ENCODE results near the gene SLAMF1. TPM values are rescaled to one million over a fixed set of nuclear protein-coding genes. Genes with fewer than 3 reads are reported as not detected.
"Not testable (repeated sequence)": the region's sequence is repeated elsewhere in the genome, so short reads cannot be mapped to it uniquely, and the experiment has no call there.

Gene SLAMF1
- total RNA-seq, 1 donor from 2014 or later = not detected

DNA sequence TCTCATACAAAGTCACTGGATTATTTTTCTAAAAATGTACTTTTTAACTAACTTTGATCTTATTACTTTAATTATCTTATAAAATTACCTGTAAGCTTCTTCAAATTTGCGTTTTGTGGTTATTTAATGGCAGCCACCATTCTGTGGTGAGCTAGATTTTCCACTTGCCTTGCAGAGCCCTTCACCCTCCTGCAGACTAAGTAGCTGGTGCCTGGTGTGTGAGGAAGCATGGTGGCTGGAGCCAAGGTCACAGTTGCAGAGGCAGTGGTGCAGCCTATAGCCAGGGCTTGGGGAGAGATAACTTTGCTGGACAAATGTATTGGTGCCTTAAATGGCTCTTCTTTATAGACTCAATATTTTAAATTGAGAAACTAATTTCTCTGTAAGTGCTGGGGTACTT is 56.4 kb downstream of the SLAMF1 start:
- Mint-ChIP-seq H3K36me3 (ENCODE audit: low read depth, unreplicated experiment) (no peaks in the 10 kb centered on the region), H3K9me3 (ENCODE audit: unreplicated experiment) (peaks cover 12% of the 10 kb centered on the region), H3K4me1 (ENCODE audit: low read depth, unreplicated experiment) (no peaks in the 10 kb centered on the region), H3K4me3 (ENCODE audit: unreplicated experiment) (no peak overlapping the region), H3K27me3 (ENCODE audit: low read depth, unreplicated experiment) (peaks cover 10% of the 10 kb centered on the region), H3K27ac (ENCODE audit: unreplicated experiment) (no peak overlapping the region)
- H3K4me3 ChIP-seq (ENCODE audit: insufficient read depth, low read depth, low read length) = no peak overlapping the region
- no peak overlapping the region for H3K4me2 ChIP-seq (ENCODE audit: low read length)
- no peaks in the 10 kb centered on the region for H3K9me3 ChIP-seq (ENCODE audit: insufficient read depth, low read depth, low read length)
- no peaks in the 10 kb centered on the region for H3K79me2 ChIP-seq (ENCODE audit: insufficient read depth, low read length)
- no peak overlapping the region for H3K27ac ChIP-seq (ENCODE audit: low read depth, low read length)
- DNase-seq (ENCODE audit: low read depth) = no peak
- H3K36me3 ChIP-seq (ENCODE audit: insufficient read depth, low read length) = no peaks in the 10 kb centered on the region
- no peak overlapping the region for H2AFZ ChIP-seq (ENCODE audit: low read depth, low read length)
- no peaks in the 10 kb centered on the region for H3K4me1 ChIP-seq (ENCODE audit: insufficient read depth, low read length)
- TF ChIP-seq EZH2 (IDR thresholded peaks at IDR 0.05; ENCODE audit: insufficient read depth, low read length) = no peak
- TF ChIP-seq, protein P1, sequence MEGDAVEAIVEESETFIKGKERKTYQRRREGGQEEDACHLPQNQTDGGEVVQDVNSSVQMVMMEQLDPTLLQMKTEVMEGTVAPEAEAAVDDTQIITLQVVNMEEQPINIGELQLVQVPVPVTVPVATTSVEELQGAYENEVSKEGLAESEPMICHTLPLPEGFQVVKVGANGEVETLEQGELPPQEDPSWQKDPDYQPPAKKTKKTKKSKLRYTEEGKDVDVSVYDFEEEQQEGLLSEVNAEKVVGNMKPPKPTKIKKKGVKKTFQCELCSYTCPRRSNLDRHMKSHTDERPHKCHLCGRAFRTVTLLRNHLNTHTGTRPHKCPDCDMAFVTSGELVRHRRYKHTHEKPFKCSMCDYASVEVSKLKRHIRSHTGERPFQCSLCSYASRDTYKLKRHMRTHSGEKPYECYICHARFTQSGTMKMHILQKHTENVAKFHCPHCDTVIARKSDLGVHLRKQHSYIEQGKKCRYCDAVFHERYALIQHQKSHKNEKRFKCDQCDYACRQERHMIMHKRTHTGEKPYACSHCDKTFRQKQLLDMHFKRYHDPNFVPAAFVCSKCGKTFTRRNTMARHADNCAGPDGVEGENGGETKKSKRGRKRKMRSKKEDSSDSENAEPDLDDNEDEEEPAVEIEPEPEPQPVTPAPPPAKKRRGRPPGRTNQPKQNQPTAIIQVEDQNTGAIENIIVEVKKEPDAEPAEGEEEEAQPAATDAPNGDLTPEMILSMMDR (IDR thresholded peaks at IDR 0.05; ENCODE audit: insufficient read depth, low read depth, low read length) = no peak
- H3K9ac ChIP-seq (ENCODE audit: low read length) = no peak overlapping the region
- no peak for FAIRE-seq
- H3K27me3 ChIP-seq (ENCODE audit: insufficient read depth, low read length) = no peaks in the 10 kb centered on the region
- no peaks in the 10 kb centered on the region for H4K20me1 ChIP-seq (ENCODE audit: insufficient read depth, low read length)

DNA sequence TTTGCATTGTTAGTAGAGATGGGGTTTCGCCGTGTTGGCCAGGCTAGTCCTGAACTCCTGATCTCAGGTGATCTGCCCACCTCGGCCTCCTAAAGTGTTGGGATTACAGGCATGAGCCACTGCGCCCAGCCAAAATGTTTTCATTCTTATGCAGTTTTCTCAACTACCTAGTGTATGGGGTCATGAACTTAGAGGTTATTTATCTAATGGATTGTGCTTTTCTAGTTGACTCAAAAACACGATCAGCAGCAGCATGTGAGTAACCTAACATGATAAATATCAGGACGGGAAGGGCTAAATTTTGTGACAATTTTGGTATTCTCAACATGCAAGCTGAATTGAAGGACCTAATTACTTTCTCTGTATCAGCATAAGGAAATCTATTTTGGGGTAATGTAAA is 58.4 kb downstream of the SLAMF1 start:
- no peak overlapping the region for H3K4me3 ChIP-seq (ENCODE audit: insufficient read depth, low read depth, low read length)
- no peaks in the 10 kb centered on the region for H3K79me2 ChIP-seq (ENCODE audit: insufficient read depth, low read length)
- Mint-ChIP-seq H3K9me3 (ENCODE audit: unreplicated experiment) (peaks cover 9% of the 10 kb centered on the region), H3K4me3 (ENCODE audit: unreplicated experiment) (no peak overlapping the region), H3K27ac (ENCODE audit: unreplicated experiment) (no peak overlapping the region), H3K4me1 (ENCODE audit: low read depth, unreplicated experiment) (no peaks in the 10 kb centered on the region), H3K27me3 (ENCODE audit: low read depth, unreplicated experiment) (peaks cover 3% of the 10 kb centered on the region), H3K36me3 (ENCODE audit: low read depth, unreplicated experiment) (no peaks in the 10 kb centered on the region)
- no peaks in the 10 kb centered on the region for H3K4me1 ChIP-seq (ENCODE audit: insufficient read depth, low read length)
- no peak for FAIRE-seq
- no peak for TF ChIP-seq EZH2 (IDR thresholded peaks at IDR 0.05; ENCODE audit: insufficient read depth, low read length)
- TF ChIP-seq, protein P1 (IDR thresholded peaks at IDR 0.05; ENCODE audit: insufficient read depth, low read depth, low read length) = no peak
- H3K27ac ChIP-seq (ENCODE audit: low read depth, low read length) = no peak overlapping the region
- H3K9ac ChIP-seq (ENCODE audit: low read length) = no peak overlapping the region
- DNase-seq (ENCODE audit: low read depth) = no peak
- no peaks in the 10 kb centered on the region for H4K20me1 ChIP-seq (ENCODE audit: insufficient read depth, low read length)
- no peaks in the 10 kb centered on the region for H3K9me3 ChIP-seq (ENCODE audit: insufficient read depth, low read depth, low read length)
- H3K27me3 ChIP-seq (ENCODE audit: insufficient read depth, low read length) = no peaks in the 10 kb centered on the region
- H3K4me2 ChIP-seq (ENCODE audit: low read length) = no peak overlapping the region
- no peak overlapping the region for H2AFZ ChIP-seq (ENCODE audit: low read depth, low read length)
- H3K36me3 ChIP-seq (ENCODE audit: insufficient read depth, low read length) = no peaks in the 10 kb centered on the region

DNA sequence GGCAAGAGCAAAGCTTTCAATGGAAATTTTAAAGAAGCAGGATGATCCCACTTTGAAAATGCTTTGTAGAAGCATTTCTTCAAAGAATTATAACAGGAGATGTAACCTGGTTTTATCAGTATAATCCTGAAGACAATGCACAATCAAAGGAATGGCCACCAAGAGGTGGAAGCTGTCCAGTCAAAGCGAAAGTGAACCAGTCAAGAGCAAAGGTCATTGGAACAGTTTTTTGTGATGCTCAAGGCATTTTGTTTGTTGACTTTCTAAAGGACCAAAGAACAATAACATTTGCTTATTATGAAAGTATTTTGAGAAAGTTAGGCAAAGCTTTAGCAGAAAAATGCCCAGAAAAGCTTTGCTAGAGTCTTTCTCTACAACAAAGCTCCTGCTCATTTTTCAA is 62.1 kb downstream of the SLAMF1 start:
- DNase-seq (ENCODE audit: low read depth) (no peak), FAIRE-seq (no peak)
- H2AFZ ChIP-seq (ENCODE audit: low read depth, low read length) = no peak overlapping the region
- no peaks in the 10 kb centered on the region for H3K4me1 ChIP-seq (ENCODE audit: insufficient read depth, low read length)
- TF ChIP-seq, protein P1 (IDR thresholded peaks at IDR 0.05; ENCODE audit: insufficient read depth, low read depth, low read length) = no peak
- no peak for TF ChIP-seq EZH2 (IDR thresholded peaks at IDR 0.05; ENCODE audit: insufficient read depth, low read length)
- no peak overlapping the region for H3K4me2 ChIP-seq (ENCODE audit: low read length)
- H3K27ac ChIP-seq (ENCODE audit: low read depth, low read length) = no peak overlapping the region
- H3K9me3 ChIP-seq (ENCODE audit: insufficient read depth, low read depth, low read length) = no peaks in the 10 kb centered on the region
- no peak overlapping the region for H3K4me3 ChIP-seq (ENCODE audit: insufficient read depth, low read depth, low read length)
- H3K27ac Mint-ChIP-seq (ENCODE audit: unreplicated experiment) = no peak overlapping the region
- H4K20me1 ChIP-seq (ENCODE audit: insufficient read depth, low read length) = no peaks in the 10 kb centered on the region
- H3K4me1 Mint-ChIP-seq (ENCODE audit: low read depth, unreplicated experiment) = no peaks in the 10 kb centered on the region
- peaks cover 8% of the 10 kb centered on the region for H3K9me3 Mint-ChIP-seq (ENCODE audit: unreplicated experiment)
- no peaks in the 10 kb centered on the region for H3K27me3 ChIP-seq (ENCODE audit: insufficient read depth, low read length)
- no peak overlapping the region for H3K4me3 Mint-ChIP-seq (ENCODE audit: unreplicated experiment)
- no peaks in the 10 kb centered on the region for H3K36me3 Mint-ChIP-seq (ENCODE audit: low read depth, unreplicated experiment)
- no peaks in the 10 kb centered on the region for H3K27me3 Mint-ChIP-seq (ENCODE audit: low read depth, unreplicated experiment)
- no peaks in the 10 kb centered on the region for H3K36me3 ChIP-seq (ENCODE audit: insufficient read depth, low read length)
- no peaks in the 10 kb centered on the region for H3K79me2 ChIP-seq (ENCODE audit: insufficient read depth, low read length)
- H3K9ac ChIP-seq (ENCODE audit: low read length) = no peak overlapping the region

DNA sequence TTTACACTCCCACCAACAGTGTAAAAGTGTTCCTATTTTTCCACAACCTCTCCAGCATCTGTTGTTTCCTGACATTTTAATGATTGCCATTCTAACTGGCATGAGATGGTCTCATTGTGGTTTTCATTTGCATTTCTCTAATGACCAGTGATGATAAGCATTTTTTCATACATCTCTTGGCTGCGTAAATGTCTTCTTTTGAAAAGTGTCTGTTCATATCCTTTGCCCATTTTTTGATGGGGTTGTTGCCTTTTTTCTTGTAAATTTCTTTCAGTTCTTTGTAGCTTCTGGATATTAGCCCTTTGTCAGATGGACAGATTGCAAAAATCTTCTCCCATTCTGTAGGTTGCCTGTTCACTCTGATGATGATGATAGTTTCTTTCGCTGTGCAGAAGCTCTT is 63.9 kb downstream of the SLAMF1 start:
- H3K4me1 Mint-ChIP-seq (ENCODE audit: low read depth, unreplicated experiment); DNase-seq (ENCODE audit: low read depth); H3K9me3 Mint-ChIP-seq (ENCODE audit: unreplicated experiment); H3K4me1 ChIP-seq (ENCODE audit: insufficient read depth, low read length); H3K36me3 ChIP-seq (ENCODE audit: insufficient read depth, low read length); H3K4me3 ChIP-seq (ENCODE audit: insufficient read depth, low read depth, low read length); H3K4me2 ChIP-seq (ENCODE audit: low read length); H2AFZ ChIP-seq (ENCODE audit: low read depth, low read length); H3K9ac ChIP-seq (ENCODE audit: low read length); H3K4me3 Mint-ChIP-seq (ENCODE audit: unreplicated experiment); H3K27ac ChIP-seq (ENCODE audit: low read depth, low read length); FAIRE-seq; H3K9me3 ChIP-seq (ENCODE audit: insufficient read depth, low read depth, low read length); H3K27ac Mint-ChIP-seq (ENCODE audit: unreplicated experiment); H3K27me3 ChIP-seq (ENCODE audit: insufficient read depth, low read length); H3K27me3 Mint-ChIP-seq (ENCODE audit: low read depth, unreplicated experiment); H3K79me2 ChIP-seq (ENCODE audit: insufficient read depth, low read length); H4K20me1 ChIP-seq (ENCODE audit: insufficient read depth, low read length); H3K36me3 Mint-ChIP-seq (ENCODE audit: low read depth, unreplicated experiment): not testable (repeated sequence)
